DLD1 (cell line): ENCODE measurements around the gene RABGAP1L.
"Not testable (repeated sequence)": the region's sequence is repeated elsewhere in the genome, so short reads cannot be mapped to it uniquely, and the experiment has no call there.

ENCODE experiments used
- in situ Hi-C: cut with HindIII; loops from 2 replicates; pipeline ENCODE4 v1.10.0; 2017; ENCODE audit warnings: low sequenced_read_pairs

RABGAP1L gene

GRCh38 chr1:174696026-174696821, 536.9 kb downstream of the RABGAP1L start:
- in situ Hi-C loops = no loop called here

GRCh38 chr1:174700314-174700713, 541.0 kb downstream of the RABGAP1L start:
- in situ Hi-C loops = no loop called here

- in situ Hi-C loops = no loop called here
These were observed 541.5 kb downstream of the RABGAP1L start for GRCh38 chr1:174700775-174701174.

GRCh38 chr1:174701565-174701964, 542.2 kb downstream of the RABGAP1L start:
- in situ Hi-C loops = no loop called here

GRCh38 chr1:174702011-174702410, 542.7 kb downstream of the RABGAP1L start:
- in situ Hi-C loops = no loop called here

GRCh38 chr1:174703309-174703708, 544.0 kb downstream of the RABGAP1L start:
- in situ Hi-C loops = no loop called here

GRCh38 chr1:174704300-174704699, 545.0 kb downstream of the RABGAP1L start:
- in situ Hi-C loops = no loop called here

- in situ Hi-C loops = no loop called here
These were observed 551.8 kb downstream of the RABGAP1L start for GRCh38 chr1:174710868-174711845.

GRCh38 chr1:174711848-174712247, 552.5 kb downstream of the RABGAP1L start:
- in situ Hi-C loops = not testable (repeated sequence)

GRCh38 chr1:174712541-174712940, 553.2 kb downstream of the RABGAP1L start:
- in situ Hi-C loops = no loop called here

GRCh38 chr1:174713796-174714195, 554.5 kb downstream of the RABGAP1L start:
- in situ Hi-C loops = no loop called here

- in situ Hi-C loops = no loop called here
These were observed 559.9 kb downstream of the RABGAP1L start for GRCh38 chr1:174719194-174719593.

GRCh38 chr1:174720618-174721017, 561.3 kb downstream of the RABGAP1L start:
- in situ Hi-C loops = no loop called here

GRCh38 chr1:174721246-174721645, 561.9 kb downstream of the RABGAP1L start:
- in situ Hi-C loops = no loop called here

- in situ Hi-C loops = no loop called here
These were observed 564.5 kb downstream of the RABGAP1L start for GRCh38 chr1:174723816-174724215.

GRCh38 chr1:174724219-174724618, 564.9 kb downstream of the RABGAP1L start:
- in situ Hi-C loops = no loop called here

GRCh38 chr1:174726167-174726879, 567.0 kb downstream of the RABGAP1L start:
- in situ Hi-C loops = loop anchor here (25.0 kb wide), 1 partner anchor 464 kb away; no protein-coding TSS in a partner anchor

GRCh38 chr1:174726880-174727585, 567.7 kb downstream of the RABGAP1L start:
- in situ Hi-C loops = loop anchor here (25.0 kb wide), 1 partner anchor 465 kb away; no protein-coding TSS in a partner anchor

GRCh38 chr1:174734270-174734669, 575.0 kb downstream of the RABGAP1L start:
- in situ Hi-C loops = loop anchor here (25.0 kb wide), 1 partner anchor 472 kb away; no protein-coding TSS in a partner anchor

GRCh38 chr1:174736831-174737230, 577.5 kb downstream of the RABGAP1L start:
- in situ Hi-C loops = loop anchor here (25.0 kb wide), 1 partner anchor 475 kb away; no protein-coding TSS in a partner anchor
